Measurements from ENCODE around the gene CEP43. TPM values are rescaled to one million over a fixed set of nuclear protein-coding genes. Genes with fewer than 3 reads are reported as not detected.

Gene CEP43
- polyA plus RNA-seq, 2 donors, result 6.1 to 6.9 TPM

DNA sequence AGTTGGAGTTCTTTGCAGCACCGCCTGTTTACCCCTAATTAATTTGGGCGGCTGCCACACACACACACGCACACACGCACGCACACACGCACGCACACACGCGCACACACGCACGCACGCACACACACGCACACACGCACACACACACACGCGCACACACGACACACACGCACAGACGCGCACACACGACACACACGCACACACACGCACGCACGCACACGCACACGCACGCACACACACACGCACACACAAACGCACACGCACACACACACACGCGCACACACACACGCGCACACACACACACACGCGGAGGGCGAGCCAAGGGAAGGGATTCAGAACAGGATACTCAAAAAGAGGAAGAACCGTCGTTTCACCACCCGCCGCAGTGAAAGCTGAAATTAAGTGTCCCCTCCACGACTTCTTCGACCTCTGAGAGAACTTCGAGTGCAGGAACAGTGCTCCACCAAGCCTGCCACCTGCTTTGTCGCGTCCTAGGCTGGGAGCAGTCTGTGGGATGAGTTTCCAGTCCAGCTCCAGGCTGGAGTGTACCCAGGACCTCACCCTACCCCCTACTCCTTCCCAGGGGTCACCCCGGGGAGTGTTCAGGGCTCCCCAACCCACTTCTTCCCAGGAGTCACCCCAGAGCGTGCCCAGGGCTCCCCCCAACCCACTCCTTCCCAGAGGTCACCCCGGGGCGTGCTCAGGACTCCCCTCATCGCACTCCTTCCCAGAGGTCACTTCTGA is 43.9 kb upstream of the CEP43 start:
- Histone ChIP-seq H3K27ac (ENCODE audit: low read depth in 2 of 2, low read length in 1 of 2) (peak overlapping the region in 1 of 2 donors; percentile 53), H3K4me1 (ENCODE audit: control insufficient read depth in 2 of 2, insufficient read depth in 2 of 2, low read length in 1 of 2) (peaks cover 0 to 9% of the 10 kb centered on the region in 2 donors), H3K4me3 (ENCODE audit: low read depth in 1 of 2, low read length in 2 of 2) (peak overlapping the region; percentile 70 to 86), H3K9me3 (ENCODE audit: control insufficient read depth in 2 of 2, insufficient read depth in 1 of 2, low read depth in 1 of 2, low read length in 1 of 2) (no peaks in the 10 kb centered on the region), H3K36me3 (ENCODE audit: control insufficient read depth in 2 of 2, insufficient read depth in 2 of 2, low read length in 1 of 2) (no peaks in the 10 kb centered on the region), H3K27me3 (ENCODE audit: control insufficient read depth in 1 of 2, insufficient read depth in 2 of 2, low read length in 2 of 2) (no peaks in the 10 kb centered on the region)
- 35 to 49% methylated on average over 35 to 52 of the region's 52 CpGs for WGBS, 2 donors

DNA sequence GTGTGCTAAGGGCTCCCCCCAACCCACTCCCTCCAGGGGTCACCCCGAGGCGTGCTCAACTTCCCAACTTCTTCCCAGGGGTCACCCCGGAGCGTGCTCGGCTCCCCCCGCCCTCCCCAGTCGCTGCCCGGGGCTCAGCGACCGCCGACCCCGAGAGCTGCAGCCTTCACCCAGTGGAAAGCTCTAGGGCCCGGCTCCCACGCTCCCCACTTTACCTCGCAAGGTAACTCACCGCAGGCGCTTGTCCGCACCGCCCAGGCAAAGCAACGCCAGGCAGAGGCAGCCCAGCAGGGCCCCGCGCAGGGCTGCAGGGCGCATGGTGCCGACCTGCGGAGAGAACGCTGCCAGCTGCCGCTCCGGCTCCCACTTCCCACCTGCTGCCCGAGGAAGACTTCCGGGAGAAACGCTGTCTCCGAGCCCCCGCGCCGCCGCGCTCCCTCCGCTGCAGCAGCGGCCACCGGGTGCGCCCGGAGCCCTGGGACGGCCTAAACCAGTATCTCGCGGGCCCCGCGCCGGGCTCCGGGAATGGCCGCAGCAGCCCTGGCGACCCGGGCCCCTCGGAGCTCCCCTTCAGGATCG is 43.2 kb upstream of the CEP43 start:
- no peaks in the 10 kb centered on the region for H3K9me3 ChIP-seq (ENCODE audit: control insufficient read depth in 2 of 2, insufficient read depth in 1 of 2, low read depth in 1 of 2, low read length in 1 of 2)
- no peaks in the 10 kb centered on the region for H3K27me3 ChIP-seq (ENCODE audit: control insufficient read depth in 1 of 2, insufficient read depth in 2 of 2, low read length in 2 of 2)
- H3K36me3 ChIP-seq (ENCODE audit: control insufficient read depth in 2 of 2, insufficient read depth in 2 of 2, low read length in 1 of 2), result no peaks in the 10 kb centered on the region
- peak overlapping the region in 1 of 2 donors; percentile 53 for H3K27ac ChIP-seq (ENCODE audit: low read depth in 2 of 2, low read length in 1 of 2)
- WGBS, 2 donors, result 1% methylated on average over 51 to 54 of the region's 54 CpGs
- peak overlapping the region; percentile 70 to 86 for H3K4me3 ChIP-seq (ENCODE audit: low read depth in 1 of 2, low read length in 2 of 2)
- peaks cover 0 to 9% of the 10 kb centered on the region in 2 donors for H3K4me1 ChIP-seq (ENCODE audit: control insufficient read depth in 2 of 2, insufficient read depth in 2 of 2, low read length in 1 of 2)

DNA sequence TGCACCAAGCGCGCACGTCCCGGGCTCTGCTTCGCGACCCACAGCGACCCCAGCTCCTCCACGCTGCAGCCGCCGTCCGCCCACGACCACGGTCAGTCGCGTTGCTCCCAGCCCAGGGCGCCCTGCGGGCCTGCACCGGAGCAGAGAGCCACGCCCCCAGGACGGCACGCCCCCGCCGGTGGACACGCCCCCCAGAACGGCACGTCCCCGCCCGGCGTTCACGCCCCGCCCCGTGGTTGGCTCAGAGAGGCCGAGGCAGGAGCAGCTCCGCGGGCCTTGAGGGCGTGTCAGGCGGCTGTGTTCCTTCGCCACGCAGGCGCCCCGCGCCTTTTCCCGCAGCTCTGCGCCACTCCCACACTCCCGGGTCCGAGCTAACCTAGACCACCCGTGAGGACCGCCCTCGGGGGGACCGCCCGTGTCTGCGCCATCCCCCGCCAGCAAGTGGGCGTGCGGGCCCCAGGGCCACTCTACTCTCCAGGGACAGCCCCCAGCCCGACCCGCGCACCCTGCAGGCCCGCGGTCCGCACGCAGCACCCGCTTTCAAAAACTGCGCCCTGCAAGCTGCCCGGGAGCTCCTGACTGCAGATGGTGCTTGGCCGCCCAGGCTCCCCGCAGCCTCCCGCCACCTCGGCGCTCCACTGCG is 42.6 kb upstream of the CEP43 start, which contains the start of gene RNASET2:
Gene RNASET2, minus strand, starts transcription at position 107 of the 643 bp plus-strand sequence. CDS start 368 bp downstream, outside the sequence.
- Histone ChIP-seq H3K36me3 (ENCODE audit: control insufficient read depth in 2 of 2, insufficient read depth in 2 of 2, low read length in 1 of 2) (no peaks in the 10 kb centered on the region), H3K27me3 (ENCODE audit: control insufficient read depth in 1 of 2, insufficient read depth in 2 of 2, low read length in 2 of 2) (no peaks in the 10 kb centered on the region), H3K4me3 (ENCODE audit: low read depth in 1 of 2, low read length in 2 of 2) (peak within 1 kb of the TSS; percentile 70 to 86), H3K9me3 (ENCODE audit: control insufficient read depth in 2 of 2, insufficient read depth in 1 of 2, low read depth in 1 of 2, low read length in 1 of 2) (no peaks in the 10 kb centered on the region), H3K27ac (ENCODE audit: low read depth in 2 of 2, low read length in 1 of 2) (peak within 1 kb of the TSS; percentile 83 to 91), H3K4me1 (ENCODE audit: control insufficient read depth in 2 of 2, insufficient read depth in 2 of 2, low read length in 1 of 2) (peaks cover 0 to 9% of the 10 kb centered on the region in 2 donors)
- 0% methylated on average over 36 to 71 of the region's 71 CpGs for WGBS, 2 donors

DNA sequence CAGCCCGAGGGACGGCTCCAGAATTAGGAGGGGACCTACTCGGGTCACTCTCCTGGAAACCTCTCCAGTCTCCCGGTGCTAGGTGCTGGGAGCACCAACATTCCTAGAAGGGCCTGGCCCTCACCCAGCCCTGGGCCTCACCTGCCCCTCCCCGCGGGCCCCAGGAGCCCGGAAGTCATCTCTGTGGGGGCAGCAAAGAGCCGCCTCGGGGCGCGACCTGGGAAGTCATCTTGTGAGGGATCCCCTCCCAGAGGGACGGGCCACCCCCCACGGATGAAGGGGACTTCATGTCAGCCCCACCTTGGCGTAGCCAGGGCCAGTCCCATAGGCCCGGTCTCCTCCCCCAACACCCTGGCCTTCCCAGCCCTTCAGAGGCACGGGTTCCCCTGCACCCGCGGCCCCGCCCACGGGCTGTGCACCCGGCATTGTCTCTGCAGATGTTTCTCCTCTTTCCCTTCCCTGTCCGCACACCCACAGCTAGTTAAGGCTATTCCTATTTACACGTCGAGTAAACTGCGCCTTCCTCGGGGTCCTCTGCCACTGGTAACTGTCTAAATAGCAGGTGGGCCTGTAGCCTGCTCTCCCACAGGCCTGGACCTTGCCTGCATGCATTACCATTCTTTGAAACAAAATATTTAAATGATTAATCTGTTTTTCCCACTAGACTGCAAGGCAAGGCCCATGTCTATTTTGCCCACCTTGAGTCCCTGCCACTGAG is 42.0 kb upstream of the CEP43 start:
- no peaks in the 10 kb centered on the region for H3K27me3 ChIP-seq (ENCODE audit: control insufficient read depth in 1 of 2, insufficient read depth in 2 of 2, low read length in 2 of 2)
- no peaks in the 10 kb centered on the region for H3K9me3 ChIP-seq (ENCODE audit: control insufficient read depth in 2 of 2, insufficient read depth in 1 of 2, low read depth in 1 of 2, low read length in 1 of 2)
- peak overlapping the region; percentile 83 to 91 for H3K27ac ChIP-seq (ENCODE audit: low read depth in 2 of 2, low read length in 1 of 2)
- H3K4me3 ChIP-seq (ENCODE audit: low read depth in 1 of 2, low read length in 2 of 2), result peak overlapping the region; percentile 70 to 86
- 7 to 8% methylated on average over 25 to 26 of the region's 26 CpGs for WGBS, 2 donors
- H3K36me3 ChIP-seq (ENCODE audit: control insufficient read depth in 2 of 2, insufficient read depth in 2 of 2, low read length in 1 of 2), result no peaks in the 10 kb centered on the region
- H3K4me1 ChIP-seq (ENCODE audit: control insufficient read depth in 2 of 2, insufficient read depth in 2 of 2, low read length in 1 of 2), result peaks cover 0 to 9% of the 10 kb centered on the region in 2 donors

DNA sequence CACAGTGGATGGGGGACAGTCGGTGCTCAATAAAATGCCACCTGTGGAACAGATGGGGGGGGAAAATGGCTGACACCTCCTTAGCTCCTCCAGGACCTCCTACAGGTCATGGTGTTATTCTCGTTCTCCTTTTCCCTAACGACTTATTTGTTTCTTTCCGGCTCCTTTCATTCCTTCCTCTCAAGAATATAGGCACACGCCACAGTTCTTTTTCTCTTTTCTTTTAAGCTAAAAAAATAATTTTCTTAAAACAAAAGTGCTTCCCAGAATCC is 41.5 kb upstream of the CEP43 start:
- H3K4me1 ChIP-seq (ENCODE audit: control insufficient read depth in 2 of 2, insufficient read depth in 2 of 2, low read length in 1 of 2), result peaks cover 0 to 9% of the 10 kb centered on the region in 2 donors
- H3K27ac ChIP-seq (ENCODE audit: low read depth in 2 of 2, low read length in 1 of 2), result peak overlapping the region; percentile 3 to 83
- no peaks in the 10 kb centered on the region for H3K9me3 ChIP-seq (ENCODE audit: control insufficient read depth in 2 of 2, insufficient read depth in 1 of 2, low read depth in 1 of 2, low read length in 1 of 2)
- WGBS, 2 donors, result 79 to 87% methylated on average over 5 of the region's 5 CpGs
- H3K4me3 ChIP-seq (ENCODE audit: low read depth in 1 of 2, low read length in 2 of 2), result peak overlapping the region in 1 of 2 donors; percentile 70
- H3K27me3 ChIP-seq (ENCODE audit: control insufficient read depth in 1 of 2, insufficient read depth in 2 of 2, low read length in 2 of 2), result no peaks in the 10 kb centered on the region
- H3K36me3 ChIP-seq (ENCODE audit: control insufficient read depth in 2 of 2, insufficient read depth in 2 of 2, low read length in 1 of 2), result no peaks in the 10 kb centered on the region

DNA sequence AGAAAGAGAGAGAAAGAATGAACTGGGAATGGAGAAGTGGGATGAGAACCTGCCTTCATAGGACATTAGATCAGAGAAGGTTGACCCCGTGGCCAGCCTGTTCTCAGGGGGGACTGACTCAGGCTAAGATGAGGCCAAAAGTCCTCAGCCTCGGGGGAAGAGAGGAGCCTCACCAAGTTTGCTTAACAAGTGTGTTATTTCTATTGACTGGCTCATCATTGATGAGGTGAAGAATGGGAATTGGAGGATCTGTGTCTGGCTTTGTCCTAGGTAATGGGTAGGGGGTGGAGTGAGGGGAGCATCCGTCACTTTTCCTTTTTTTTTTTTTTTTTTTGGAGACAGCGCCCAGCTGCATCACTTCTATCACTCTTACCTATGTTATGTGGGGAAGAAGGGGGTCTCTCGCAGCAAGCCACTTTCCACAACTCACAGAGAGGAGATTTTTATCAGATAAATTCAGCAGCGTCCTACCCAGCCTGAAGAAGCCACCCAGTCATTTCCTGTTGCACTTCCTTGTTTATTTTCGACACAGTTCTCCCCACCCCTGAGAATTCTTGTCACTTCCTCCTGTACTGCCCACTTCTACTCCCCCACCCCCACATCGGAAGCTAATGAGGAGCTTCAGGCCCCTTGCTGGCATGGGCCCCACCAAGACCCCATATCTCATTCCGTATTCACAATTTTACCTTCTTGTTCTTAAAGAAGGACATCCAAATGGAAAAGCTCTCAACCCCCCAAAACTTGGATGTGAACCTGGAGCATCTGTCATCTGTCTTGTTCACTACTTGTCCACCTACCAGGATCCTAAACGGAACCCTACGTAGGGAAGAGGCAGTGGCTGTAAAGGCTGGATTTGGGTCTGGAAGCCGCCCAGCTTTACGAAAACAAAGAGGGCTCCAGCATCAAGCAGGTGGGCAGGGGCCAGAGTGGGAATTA is 40.0 kb upstream of the CEP43 start:
- 70 to 73% methylated on average over 13 of the region's 13 CpGs for WGBS, 2 donors
- Histone ChIP-seq H3K27me3 (ENCODE audit: control insufficient read depth in 1 of 2, insufficient read depth in 2 of 2, low read length in 2 of 2) (no peaks in the 10 kb centered on the region), H3K4me3 (ENCODE audit: low read depth in 1 of 2, low read length in 2 of 2) (no peak overlapping the region), H3K4me1 (ENCODE audit: control insufficient read depth in 2 of 2, insufficient read depth in 2 of 2, low read length in 1 of 2) (peaks cover 0 to 9% of the 10 kb centered on the region in 2 donors), H3K9me3 (ENCODE audit: control insufficient read depth in 2 of 2, insufficient read depth in 1 of 2, low read depth in 1 of 2, low read length in 1 of 2) (no peaks in the 10 kb centered on the region), H3K36me3 (ENCODE audit: control insufficient read depth in 2 of 2, insufficient read depth in 2 of 2, low read length in 1 of 2) (no peaks in the 10 kb centered on the region), H3K27ac (ENCODE audit: low read depth in 2 of 2, low read length in 1 of 2) (peak overlapping the region; percentile 45 to 52)

DNA sequence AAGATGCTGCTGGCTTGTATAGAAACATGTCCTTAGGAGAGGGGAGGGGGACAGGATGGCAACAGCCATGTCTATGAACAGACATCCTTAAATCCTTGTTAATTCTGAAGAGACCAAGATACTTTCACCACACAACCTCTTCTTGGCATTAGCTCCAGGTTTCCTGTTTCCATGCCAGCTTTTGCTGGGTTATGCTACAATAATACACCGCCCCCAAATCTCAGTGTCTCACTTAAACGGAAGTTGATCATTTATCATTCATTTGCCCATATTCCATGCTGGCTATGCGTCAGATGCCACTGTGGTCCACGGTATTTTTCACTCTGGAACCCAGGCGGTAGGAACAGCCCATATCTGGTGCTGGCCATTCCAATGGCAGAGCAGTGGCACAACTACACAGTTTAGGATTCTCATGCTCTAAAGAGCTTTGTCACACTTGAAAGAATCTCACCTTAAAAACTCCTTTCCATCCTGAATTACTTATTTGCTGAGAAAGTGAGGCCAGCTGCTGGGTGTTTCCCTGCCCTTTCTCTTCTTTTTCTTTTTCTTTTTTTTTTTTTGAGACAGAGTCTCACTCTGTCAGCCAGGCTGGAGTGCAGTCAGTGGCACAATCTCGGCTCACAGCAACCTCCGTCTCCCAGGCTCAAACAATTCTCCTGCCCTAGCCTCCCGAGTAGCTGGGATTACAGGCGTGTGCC is 39.1 kb upstream of the CEP43 start:
- peak overlapping the region in 1 of 2 donors; percentile 15 for H3K27ac ChIP-seq (ENCODE audit: low read depth in 2 of 2, low read length in 1 of 2)
- H3K36me3 ChIP-seq (ENCODE audit: control insufficient read depth in 2 of 2, insufficient read depth in 2 of 2, low read length in 1 of 2), result no peaks in the 10 kb centered on the region
- no peak overlapping the region for H3K4me3 ChIP-seq (ENCODE audit: low read depth in 1 of 2, low read length in 2 of 2)
- H3K4me1 ChIP-seq (ENCODE audit: control insufficient read depth in 2 of 2, insufficient read depth in 2 of 2, low read length in 1 of 2), result peaks cover 0 to 8% of the 10 kb centered on the region in 2 donors
- no peaks in the 10 kb centered on the region for H3K27me3 ChIP-seq (ENCODE audit: control insufficient read depth in 1 of 2, insufficient read depth in 2 of 2, low read length in 2 of 2)
- H3K9me3 ChIP-seq (ENCODE audit: control insufficient read depth in 2 of 2, insufficient read depth in 1 of 2, low read depth in 1 of 2, low read length in 1 of 2), result no peaks in the 10 kb centered on the region
- WGBS, 2 donors, result 65 to 67% methylated on average over 9 of the region's 9 CpGs

DNA sequence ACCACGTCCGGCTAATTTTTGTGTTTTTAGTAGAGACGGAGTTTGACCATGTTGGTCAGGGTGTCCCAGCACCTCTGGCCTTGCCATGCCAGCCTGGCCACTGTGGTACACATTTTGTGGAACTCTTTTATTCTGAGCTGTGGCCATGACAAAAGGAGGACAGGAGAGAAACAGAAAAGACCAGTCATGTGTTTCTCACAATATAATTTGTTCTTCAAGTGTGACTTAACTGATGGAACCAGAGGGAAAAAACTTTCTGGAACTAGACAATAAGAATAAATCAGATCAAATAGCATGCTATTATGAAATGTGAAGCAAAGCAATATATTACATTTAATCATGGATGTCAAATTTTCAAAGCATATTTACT is 38.6 kb upstream of the CEP43 start:
- H3K36me3 ChIP-seq (ENCODE audit: control insufficient read depth in 2 of 2, insufficient read depth in 2 of 2, low read length in 1 of 2), result no peaks in the 10 kb centered on the region
- H3K4me3 ChIP-seq (ENCODE audit: low read depth in 1 of 2, low read length in 2 of 2), result no peak overlapping the region
- H3K27me3 ChIP-seq (ENCODE audit: control insufficient read depth in 1 of 2, insufficient read depth in 2 of 2, low read length in 2 of 2), result no peaks in the 10 kb centered on the region
- 81 to 90% methylated on average over 3 of the region's 3 CpGs for WGBS, 2 donors
- no peaks in the 10 kb centered on the region for H3K9me3 ChIP-seq (ENCODE audit: control insufficient read depth in 2 of 2, insufficient read depth in 1 of 2, low read depth in 1 of 2, low read length in 1 of 2)
- peaks cover 0 to 3% of the 10 kb centered on the region in 2 donors for H3K4me1 ChIP-seq (ENCODE audit: control insufficient read depth in 2 of 2, insufficient read depth in 2 of 2, low read length in 1 of 2)
- H3K27ac ChIP-seq (ENCODE audit: low read depth in 2 of 2, low read length in 1 of 2), result no peak overlapping the region

Data from esophagus (tissue), 2 donors.